Measurements from ENCODE around the gene HBEGF. TPM values are rescaled to one million over a fixed set of nuclear protein-coding genes. Genes with fewer than 3 reads are reported as not detected.

The HBEGF gene
- total RNA-seq, 1 experiment from 2014 or later, result 12.3 TPM

GRCh38 chr5:140340605-140341121, 5.7 kb downstream of the HBEGF start:
- H3K4me3 ChIP-seq (replicated peaks in 1 of 2; ENCODE audit: low read depth in 1 of 2, low read length in 2 of 2), result no peak overlapping the region

More at GRCh38 chr5:140340605-140341121, 5.7 kb downstream of the HBEGF start:
- Histone ChIP-seq H4K20me1 (ENCODE audit: insufficient read depth) (no peaks in the 10 kb centered on the region), H3K4me1 (ENCODE audit: control insufficient read depth in 1 of 2, insufficient read depth in 2 of 2, low read length in 2 of 2) (peaks cover 15 to 18% of the 10 kb centered on the region in 2 experiments), H3K9ac (ENCODE audit: low read length) (no peak overlapping the region), H3K27me3 (ENCODE audit: insufficient read depth, low read length) (no peaks in the 10 kb centered on the region), H3K27ac (ENCODE audit: low read depth, low read length) (no peak overlapping the region), H3K9me3 (ENCODE audit: control insufficient read depth in 1 of 2, insufficient read depth in 1 of 2, low read depth in 1 of 2, low read length in 2 of 2) (no peaks in the 10 kb centered on the region), H3K79me2 (ENCODE audit: insufficient read depth, low read length) (no peaks in the 10 kb centered on the region), H3K36me3 (ENCODE audit: control insufficient read depth in 1 of 2, insufficient read depth in 2 of 2, low read length in 2 of 2) (peaks cover 0 to 10% of the 10 kb centered on the region in 2 experiments; a peak in 1 of 4 replicates), H3K4me2 (ENCODE audit: low read length) (no peak overlapping the region), H3K9me2 (ENCODE audit: insufficient read depth) (no peaks in the 10 kb centered on the region), H2AFZ (ENCODE audit: low read depth, low read length, poor library complexity, severe bottlenecking) (no peak overlapping the region)
- intact Hi-C loops (cut with micrococcal nuclease), result no loop called here
- ChIA-PET RAD21 (ENCODE audit: low non-redundant PET in 1 of 2, low total read pairs in 2 of 2, uncharacterized antibody in 2 of 2, unreplicated experiment in 2 of 2) (no interaction called here), POLR2A (no interaction called here), CTCF (interaction anchor here (1.0 kb wide), 1 partner anchor 96 kb away, joined by 3 read pairs; no protein-coding TSS in a partner anchor)
- ATAC-seq, result no peak
- BruUV-seq (replicated peaks), result no TSS peak
- TF ChIP-seq FOSL1 (IDR thresholded peaks at IDR 0.05; ENCODE audit: low read depth), result no peak
- TF ChIP-seq, protein P1, sequence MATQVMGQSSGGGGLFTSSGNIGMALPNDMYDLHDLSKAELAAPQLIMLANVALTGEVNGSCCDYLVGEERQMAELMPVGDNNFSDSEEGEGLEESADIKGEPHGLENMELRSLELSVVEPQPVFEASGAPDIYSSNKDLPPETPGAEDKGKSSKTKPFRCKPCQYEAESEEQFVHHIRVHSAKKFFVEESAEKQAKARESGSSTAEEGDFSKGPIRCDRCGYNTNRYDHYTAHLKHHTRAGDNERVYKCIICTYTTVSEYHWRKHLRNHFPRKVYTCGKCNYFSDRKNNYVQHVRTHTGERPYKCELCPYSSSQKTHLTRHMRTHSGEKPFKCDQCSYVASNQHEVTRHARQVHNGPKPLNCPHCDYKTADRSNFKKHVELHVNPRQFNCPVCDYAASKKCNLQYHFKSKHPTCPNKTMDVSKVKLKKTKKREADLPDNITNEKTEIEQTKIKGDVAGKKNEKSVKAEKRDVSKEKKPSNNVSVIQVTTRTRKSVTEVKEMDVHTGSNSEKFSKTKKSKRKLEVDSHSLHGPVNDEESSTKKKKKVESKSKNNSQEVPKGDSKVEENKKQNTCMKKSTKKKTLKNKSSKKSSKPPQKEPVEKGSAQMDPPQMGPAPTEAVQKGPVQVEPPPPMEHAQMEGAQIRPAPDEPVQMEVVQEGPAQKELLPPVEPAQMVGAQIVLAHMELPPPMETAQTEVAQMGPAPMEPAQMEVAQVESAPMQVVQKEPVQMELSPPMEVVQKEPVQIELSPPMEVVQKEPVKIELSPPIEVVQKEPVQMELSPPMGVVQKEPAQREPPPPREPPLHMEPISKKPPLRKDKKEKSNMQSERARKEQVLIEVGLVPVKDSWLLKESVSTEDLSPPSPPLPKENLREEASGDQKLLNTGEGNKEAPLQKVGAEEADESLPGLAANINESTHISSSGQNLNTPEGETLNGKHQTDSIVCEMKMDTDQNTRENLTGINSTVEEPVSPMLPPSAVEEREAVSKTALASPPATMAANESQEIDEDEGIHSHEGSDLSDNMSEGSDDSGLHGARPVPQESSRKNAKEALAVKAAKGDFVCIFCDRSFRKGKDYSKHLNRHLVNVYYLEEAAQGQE (IDR thresholded peaks at IDR 0.05; ENCODE audit: low read depth), result no peak
- TF ChIP-seq, protein P2, sequence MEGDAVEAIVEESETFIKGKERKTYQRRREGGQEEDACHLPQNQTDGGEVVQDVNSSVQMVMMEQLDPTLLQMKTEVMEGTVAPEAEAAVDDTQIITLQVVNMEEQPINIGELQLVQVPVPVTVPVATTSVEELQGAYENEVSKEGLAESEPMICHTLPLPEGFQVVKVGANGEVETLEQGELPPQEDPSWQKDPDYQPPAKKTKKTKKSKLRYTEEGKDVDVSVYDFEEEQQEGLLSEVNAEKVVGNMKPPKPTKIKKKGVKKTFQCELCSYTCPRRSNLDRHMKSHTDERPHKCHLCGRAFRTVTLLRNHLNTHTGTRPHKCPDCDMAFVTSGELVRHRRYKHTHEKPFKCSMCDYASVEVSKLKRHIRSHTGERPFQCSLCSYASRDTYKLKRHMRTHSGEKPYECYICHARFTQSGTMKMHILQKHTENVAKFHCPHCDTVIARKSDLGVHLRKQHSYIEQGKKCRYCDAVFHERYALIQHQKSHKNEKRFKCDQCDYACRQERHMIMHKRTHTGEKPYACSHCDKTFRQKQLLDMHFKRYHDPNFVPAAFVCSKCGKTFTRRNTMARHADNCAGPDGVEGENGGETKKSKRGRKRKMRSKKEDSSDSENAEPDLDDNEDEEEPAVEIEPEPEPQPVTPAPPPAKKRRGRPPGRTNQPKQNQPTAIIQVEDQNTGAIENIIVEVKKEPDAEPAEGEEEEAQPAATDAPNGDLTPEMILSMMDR (IDR thresholded peaks at IDR 0.05 in 2 of 3, conservative IDR thresholded peaks at IDR 0.05 in 1 of 3; ENCODE audit: borderline replicate concordance in 1 of 3, insufficient read depth in 1 of 3, low read depth in 2 of 3, low read length in 2 of 3), result no peak
- no peak for TF ChIP-seq POLR2A (IDR thresholded peaks at IDR 0.05; ENCODE audit: borderline replicate concordance, extremely low read depth, insufficient read depth, insufficient read length)
- TF ChIP-seq EZH2phosphoT487 (IDR thresholded peaks at IDR 0.05; ENCODE audit: borderline replicate concordance), result no peak
- TF ChIP-seq SRF (IDR thresholded peaks at IDR 0.05; ENCODE audit: low read depth), result no peak
- no peak for TF ChIP-seq MAX (IDR thresholded peaks at IDR 0.05)
- DNase-seq (ENCODE audit: low read depth, low spot score), result no peak
